BJ (cell line): ENCODE data around the gene ITFG1. TPM values are rescaled to one million over a fixed set of nuclear protein-coding genes. Genes with fewer than 3 reads are reported as not detected.

Experiments used
- CTCF ChIA-PET: fragments of 350-600 bp; formaldehyde crosslinking; extraction: SDS; loops from one replicate; lab custom pipeline; 2021; ENCODE audit warnings: antibody characterized with exemption, inconsistent platforms; lab: Yijun Ruan, JAX
- POLR2A ChIA-PET: fragments of 300-600 bp; sonication (Branson Sonifier 250); formaldehyde crosslinking; extraction: SDS; loops from one replicate; lab custom pipeline; 2021; ENCODE audit warnings: antibody characterized with exemption; lab: Charles Lee
- DNase-seq: peaks from one replicate; pipeline ENCODE4 v3.0.0-alpha.2; 2011; ENCODE audit warnings: low read depth
- H3K27me3 ChIP-seq: 2 replicates; pipeline ENCODE4 v1.6.0; 2011; ENCODE audit warnings: low read length; ENCODE audit not compliant: control insufficient read depth, insufficient read depth
- H3K36me3 ChIP-seq: 2 replicates; pipeline ENCODE4 v1.5.1; 2011; ENCODE audit warnings: low read length; ENCODE audit not compliant: control insufficient read depth, insufficient read depth
- H3K4me3 ChIP-seq: 2 replicates; pipeline ENCODE4 v1.5.1; 2011; ENCODE audit warnings: low read depth, mild to moderate bottlenecking, control low read depth, low read length
- CTCF ChIP-seq: IDR thresholded peaks from 2 replicates; pipeline ENCODE4 v1.5.1; 2011; ENCODE audit warnings: low read depth, mild to moderate bottlenecking, control low read depth, inconsistent platforms, low read length, moderate library complexity; ENCODE audit not compliant: insufficient read depth
- polyA plus RNA-seq: library from polyadenylated mRNA; depleted of rRNA; stranded (reverse); fragments of >200 nt; gene quantifications from 2 replicates; pipeline ENCODE4 v1.2.3, GENCODE V29; 2011; rRNA removed
- small RNA-seq: library from RNA; depleted of rRNA; stranded (forward); fragments of <200 nt; gene quantifications from one replicate; pipeline ENCODE3, GENCODE V24; 2012; ENCODE audit warnings: low replicate concordance, low read depth; ENCODE audit not compliant: insufficient read length

The ITFG1 gene
- polyA plus RNA-seq, 1 experiment = 47.5 TPM

DNA sequence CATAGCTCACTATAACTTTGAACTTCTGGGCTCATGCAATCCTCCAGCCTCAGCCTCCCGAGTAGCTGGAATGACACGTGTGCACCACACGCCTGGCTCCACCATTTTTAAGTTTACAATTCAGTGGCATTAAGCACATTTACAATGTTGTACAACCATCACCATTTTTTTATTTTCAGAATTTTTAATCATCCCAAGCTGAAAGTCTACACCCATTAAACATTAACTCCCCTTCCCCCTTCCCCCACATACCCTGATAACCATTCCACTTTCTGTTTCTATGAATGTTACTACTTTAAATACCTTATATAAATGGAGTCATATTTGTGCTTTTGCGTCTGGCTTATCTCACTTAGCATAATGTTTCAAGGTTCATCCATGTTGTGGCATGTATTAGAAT is 335.1 kb downstream of the ITFG1 start:
- H3K27me3 ChIP-seq = no peaks in the 10 kb centered on the region
- CTCF ChIA-PET = interaction anchor here (0.9 to 1.6 kb wide), 2 partner anchors 16 to 17 kb away, joined by 3 to 6 read pairs; no protein-coding TSS in a partner anchor
- no peak overlapping the region for H3K4me3 ChIP-seq
- POLR2A ChIA-PET = no interaction called here
- TF ChIP-seq CTCF = no peak
- H3K36me3 ChIP-seq = no peaks in the 10 kb centered on the region
- no peak for DNase-seq

DNA sequence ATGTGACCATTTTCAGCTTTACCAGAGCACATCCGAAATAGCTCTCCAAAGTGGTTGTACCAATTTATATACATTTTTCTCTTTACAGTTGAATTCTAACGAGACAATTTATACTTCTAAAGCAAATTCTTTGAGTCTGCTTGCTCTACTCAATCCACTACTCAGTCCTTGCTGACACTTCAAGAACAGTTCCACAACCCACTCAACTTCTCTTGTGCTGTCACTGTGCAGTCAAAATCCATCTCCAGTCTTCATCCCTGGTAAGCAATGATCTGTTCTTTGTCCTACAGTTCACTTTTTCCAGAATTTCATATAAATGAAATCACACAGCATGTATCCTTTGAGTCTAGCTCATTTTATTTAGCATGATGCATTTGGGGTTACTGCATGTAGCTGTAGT is 347.7 kb downstream of the ITFG1 start:
- no peak for DNase-seq
- no peak overlapping the region for H3K4me3 ChIP-seq
- ChIA-PET CTCF (interaction anchor here (0.7 to 1.2 kb wide), 2 partner anchors 10 to 29 kb away, joined by 3 to 6 read pairs; no protein-coding TSS in a partner anchor), POLR2A (no interaction called here)
- no peaks in the 10 kb centered on the region for H3K27me3 ChIP-seq
- no peaks in the 10 kb centered on the region; the same call in 1 of the 2 replicates for H3K36me3 ChIP-seq
- TF ChIP-seq CTCF = no peak

DNA sequence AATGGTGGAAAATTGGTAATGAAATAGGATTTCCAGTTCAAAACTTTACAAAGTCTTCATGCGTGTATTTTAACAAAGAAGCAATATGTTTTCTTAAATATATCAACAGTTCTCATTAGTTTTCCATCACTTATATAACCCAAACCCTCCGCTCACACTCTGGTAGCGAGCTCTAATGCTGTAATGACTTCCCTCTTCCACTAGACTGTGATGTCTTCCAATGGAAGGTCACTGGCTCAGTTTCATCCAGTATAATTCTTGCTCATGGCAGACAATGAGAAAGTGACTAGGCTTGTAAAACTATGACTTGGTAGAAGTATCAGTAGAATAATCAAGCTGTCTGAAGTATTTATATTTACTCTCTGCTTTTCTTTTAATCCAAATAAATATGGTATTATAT is 349.9 kb downstream of the ITFG1 start:
- no peak overlapping the region for H3K4me3 ChIP-seq
- no peak for TF ChIP-seq CTCF
- DNase-seq = no peak
- ChIA-PET CTCF (interaction anchor here (0.6 to 2.1 kb wide), 5 partner anchors 11 to 1432 kb away, joined by 3 to 7 read pairs (median 3); no protein-coding TSS in a partner anchor), POLR2A (no interaction called here)
- H3K36me3 ChIP-seq = no peaks in the 10 kb centered on the region; the same call in 1 of the 2 replicates
- H3K27me3 ChIP-seq = no peaks in the 10 kb centered on the region

GRCh38 chr16:47109361-47109760 is 351.5 kb downstream of the ITFG1 start:
- Histone ChIP-seq H3K27me3 (no peaks in the 10 kb centered on the region), H3K36me3 (no peaks in the 10 kb centered on the region), H3K4me3 (no peak overlapping the region)
- no peak for TF ChIP-seq CTCF
- POLR2A ChIA-PET = no interaction called here
- no peak for DNase-seq
- CTCF ChIA-PET = interaction anchor here (1.8 to 2.1 kb wide), 2 partner anchors 12 to 34 kb away, joined by 4 read pairs; partner anchors contain the start of gene NETO2

Small RNAs within 50 kb of the gene (small RNA-seq; reads per million reads assigned to genes)
- gene RF00019 = not detected
- not detected for gene RNA5SP425

Other genes with a start within 250 kb of the ITFG1 start
- gene PHKB, start 268 bp upstream of the ITFG1 start, polyA plus RNA-seq = 44.9 and 67.5 TPM in 2 replicates